Lower leg skin (tissue), 4 donors: Measurements from ENCODE around the gene SBNO1. TPM values are rescaled to one million over a fixed set of nuclear protein-coding genes. Genes with fewer than 3 reads are reported as not detected.

Experiments used
- DNase-seq, 2 donors: peaks; one replicate each; pipeline ENCODE4 v3.0.0-alpha.2; 2019; ENCODE audit warnings: low spot score in 2 of 2
- H3K4me3 ChIP-seq: fragments of 200-600 bp; sonication (generic); 2 replicates; pipeline ENCODE4 v1.5.1; 2017; ENCODE audit warnings: mild to moderate bottlenecking, low read depth; ENCODE audit not compliant: poor library complexity, severe bottlenecking
- CTCF ChIP-seq, 3 donors: fragments of 450-650 bp; IDR thresholded peaks; one replicate each; pipeline ENCODE4 v1.5.1; 2016; ENCODE audit warnings: antibody characterized with exemption in 3 of 3, mild to moderate bottlenecking in 3 of 3, moderate library complexity in 2 of 3
- POLR2A ChIP-seq, 2 donors: fragments of 450-650 bp; IDR thresholded peaks; one replicate each; pipeline ENCODE4 v1.6.1; 2016 to 2017; ENCODE audit warnings: antibody characterized with exemption in 2 of 2, mild to moderate bottlenecking in 1 of 2, moderate library complexity in 1 of 2
- WGBS, 2 donors: methylation state at CpG; one replicate each; pipeline ENCODE4 v1.1.5; 2018; 5-methylcytosine and 5-hydroxymethylcytosine counted together
- intact Hi-C: fragments of 100-400 bp; cut with DNase I; formaldehyde crosslinking; loops from one replicate; pipeline ENCODE4 v1.15.0; 2023; ENCODE audit warnings: low total_unique reads
- total RNA-seq, 4 donors: library from RNA; depleted of rRNA; stranded (reverse); fragments of >200 nt; gene quantifications; one replicate each; pipeline ENCODE4 v1.1.0, GENCODE V29; 2016

The SBNO1 gene
- total RNA-seq, 4 donors from 2014 or later, result 18.6 to 22.3 (median 20.8) TPM

GRCh38 chr12:123344086-123344485, 20.6 kb downstream of the SBNO1 start:
- intact Hi-C loops, result no loop called here

GRCh38 chr12:123337070-123337469, 27.6 kb downstream of the SBNO1 start:
- DNase-seq, result no peak
- H3K4me3 ChIP-seq, result no peak overlapping the region
- WGBS, 2 donors, result 75 to 77% methylated on average over 5 of the region's 5 CpGs
- intact Hi-C loops, result no loop called here
- no peak for TF ChIP-seq POLR2A (IDR thresholded peaks at IDR 0.05)
- TF ChIP-seq CTCF (IDR thresholded peaks at IDR 0.05), result no peak

More at GRCh38 chr12:123344086-123344485, 20.6 kb downstream of the SBNO1 start:
- no peak overlapping the region for H3K4me3 ChIP-seq
- TF ChIP-seq POLR2A (IDR thresholded peaks at IDR 0.05) (no peak), CTCF (IDR thresholded peaks at IDR 0.05) (no peak)
- WGBS, 2 donors, result 87 to 89% methylated on average over 6 of the region's 6 CpGs
- DNase-seq, result no peak

- no peak overlapping the region for H3K4me3 ChIP-seq
- TF ChIP-seq POLR2A (IDR thresholded peaks at IDR 0.05) (no peak), CTCF (IDR thresholded peaks at IDR 0.05) (no peak)
- intact Hi-C loops, result no loop called here
- no peak for DNase-seq
- 82 to 88% methylated on average over 8 of the region's 8 CpGs for WGBS, 2 donors
These were observed 28.1 kb downstream of the SBNO1 start for GRCh38 chr12:123336530-123336929.

GRCh38 chr12:123335490-123335889, 29.2 kb downstream of the SBNO1 start:
- no peak overlapping the region for H3K4me3 ChIP-seq
- 78 to 88% methylated on average over 3 of the region's 3 CpGs for WGBS, 2 donors
- TF ChIP-seq CTCF (IDR thresholded peaks at IDR 0.05), result no peak
- TF ChIP-seq POLR2A (IDR thresholded peaks at IDR 0.05), result no peak
- intact Hi-C loops, result no loop called here
- no peak for DNase-seq

GRCh38 chr12:123329799-123330198, 34.8 kb downstream of the SBNO1 start:
- TF ChIP-seq CTCF (IDR thresholded peaks at IDR 0.05), result no peak
- TF ChIP-seq POLR2A (IDR thresholded peaks at IDR 0.05), result no peak
- 92 to 100% methylated on average over 1 of the region's 1 CpG for WGBS, 2 donors
- intact Hi-C loops, result no loop called here
- no peak overlapping the region for H3K4me3 ChIP-seq
- no peak for DNase-seq

- intact Hi-C loops, result no loop called here
- no peak overlapping the region for H3K4me3 ChIP-seq
- DNase-seq, result no peak
- 93 to 95% methylated on average over 6 of the region's 6 CpGs for WGBS, 2 donors
- TF ChIP-seq CTCF (IDR thresholded peaks at IDR 0.05), result no peak
- no peak for TF ChIP-seq POLR2A (IDR thresholded peaks at IDR 0.05)
These were observed 44.8 kb downstream of the SBNO1 start for GRCh38 chr12:123319826-123320225.
